ENCODE measurements around the gene LRIG3.

LRIG3 gene

GRCh38 chr12:58895053-58895452, 25.3 kb downstream of the LRIG3 start:
- TF ChIP-seq CTCF (IDR thresholded peaks at IDR 0.05; ENCODE audit: insufficient read depth, low read length, poor library complexity, severe bottlenecking): no peak
- H3K36me3 ChIP-seq (ENCODE audit: control insufficient read depth, insufficient read depth, low read length): no peaks in the 10 kb centered on the region
- DNase-seq (ENCODE audit: extremely low read depth, insufficient read length): no peak

GRCh38 chr12:58894040-58894439, 26.3 kb downstream of the LRIG3 start:
- H3K36me3 ChIP-seq (ENCODE audit: control insufficient read depth, insufficient read depth, low read length): no peaks in the 10 kb centered on the region
- no peak overlapping the region for H3K4me3 ChIP-seq (replicated peaks; ENCODE audit: low read depth, low read length)
- DNase-seq (ENCODE audit: extremely low read depth, insufficient read length): no peak
- no peaks in the 10 kb centered on the region for H3K27me3 ChIP-seq (replicated peaks; ENCODE audit: control insufficient read depth, insufficient read depth, low read length)
- no peak for TF ChIP-seq CTCF (IDR thresholded peaks at IDR 0.05; ENCODE audit: insufficient read depth, low read length, poor library complexity, severe bottlenecking)

More at GRCh38 chr12:58895053-58895452, 25.3 kb downstream of the LRIG3 start:
- Histone ChIP-seq H3K27me3 (replicated peaks; ENCODE audit: control insufficient read depth, insufficient read depth, low read length) (no peaks in the 10 kb centered on the region), H3K4me3 (replicated peaks; ENCODE audit: low read depth, low read length) (no peak overlapping the region)

GRCh38 chr12:58893495-58893894, 26.8 kb downstream of the LRIG3 start:
- no peak for DNase-seq (ENCODE audit: extremely low read depth, insufficient read length)

GRCh38 chr12:58889557-58889956, 30.7 kb downstream of the LRIG3 start:
- no peak for DNase-seq (ENCODE audit: extremely low read depth, insufficient read length)
- TF ChIP-seq CTCF (IDR thresholded peaks at IDR 0.05; ENCODE audit: insufficient read depth, low read length, poor library complexity, severe bottlenecking): no peak

More at GRCh38 chr12:58893495-58893894, 26.8 kb downstream of the LRIG3 start:
- Histone ChIP-seq H3K36me3 (ENCODE audit: control insufficient read depth, insufficient read depth, low read length) (no peaks in the 10 kb centered on the region), H3K4me3 (replicated peaks; ENCODE audit: low read depth, low read length) (no peak overlapping the region), H3K27me3 (replicated peaks; ENCODE audit: control insufficient read depth, insufficient read depth, low read length) (no peaks in the 10 kb centered on the region)
- no peak for TF ChIP-seq CTCF (IDR thresholded peaks at IDR 0.05; ENCODE audit: insufficient read depth, low read length, poor library complexity, severe bottlenecking)

GRCh38 chr12:58888131-58888783, 32.0 kb downstream of the LRIG3 start:
- Histone ChIP-seq H3K36me3 (ENCODE audit: control insufficient read depth, insufficient read depth, low read length) (no peaks in the 10 kb centered on the region; the same call in 1 of the 2 replicates), H3K27me3 (replicated peaks; ENCODE audit: control insufficient read depth, insufficient read depth, low read length) (no peaks in the 10 kb centered on the region), H3K4me3 (replicated peaks; ENCODE audit: low read depth, low read length) (no peak overlapping the region)
- no peak for TF ChIP-seq CTCF (IDR thresholded peaks at IDR 0.05; ENCODE audit: insufficient read depth, low read length, poor library complexity, severe bottlenecking)
- DNase-seq (ENCODE audit: extremely low read depth, insufficient read length): no peak

More at GRCh38 chr12:58889557-58889956, 30.7 kb downstream of the LRIG3 start:
- no peak overlapping the region for H3K4me3 ChIP-seq (replicated peaks; ENCODE audit: low read depth, low read length)
- H3K27me3 ChIP-seq (replicated peaks; ENCODE audit: control insufficient read depth, insufficient read depth, low read length): no peaks in the 10 kb centered on the region
- no peaks in the 10 kb centered on the region; the same call in 1 of the 2 replicates for H3K36me3 ChIP-seq (ENCODE audit: control insufficient read depth, insufficient read depth, low read length)

All from GM06990 (cell line).